Kidney glomerular epithelial cell (primary cell): ENCODE measurements around the gene PHF3.

Experiments used
- DNase-seq: peaks from one replicate; lab custom pipeline; 2025; lab: John Stamatoyannopoulos, UW

Gene PHF3

GRCh38 chr6:63643862-63644261, 8.3 kb downstream of the PHF3 start:
- no peak for DNase-seq

GRCh38 chr6:63644668-63645326, 9.2 kb downstream of the PHF3 start:
- DNase-seq = peak; percentile 45

GRCh38 chr6:63649269-63649668, 13.7 kb downstream of the PHF3 start:
- no peak for DNase-seq

GRCh38 chr6:63649847-63650265, 14.3 kb downstream of the PHF3 start:
- no peak for DNase-seq

- DNase-seq = no peak
Measured at GRCh38 chr6:63652980-63653379, 17.4 kb downstream of the PHF3 start.

GRCh38 chr6:63660757-63661156, 25.2 kb downstream of the PHF3 start:
- no peak for DNase-seq

GRCh38 chr6:63661769-63662168, 26.2 kb downstream of the PHF3 start:
- no peak for DNase-seq

- peak; percentile 42 for DNase-seq
Measured at GRCh38 chr6:63663147-63663955, 27.7 kb downstream of the PHF3 start.

- no peak for DNase-seq
Measured at GRCh38 chr6:63663956-63664281, 28.3 kb downstream of the PHF3 start.

- no peak for DNase-seq
Measured at GRCh38 chr6:63671098-63671754, 35.6 kb downstream of the PHF3 start.

GRCh38 chr6:63672582-63673129, 37.1 kb downstream of the PHF3 start:
- DNase-seq = no peak

GRCh38 chr6:63673692-63674091, 38.1 kb downstream of the PHF3 start:
- no peak for DNase-seq

GRCh38 chr6:63674635-63675034, 39.0 kb downstream of the PHF3 start:
- no peak for DNase-seq

- DNase-seq = no peak
Measured at GRCh38 chr6:63675138-63675537, 39.5 kb downstream of the PHF3 start.

GRCh38 chr6:63676412-63677114, 41.0 kb downstream of the PHF3 start:
- no peak for DNase-seq

- DNase-seq = no peak
Measured at GRCh38 chr6:63677282-63677681, 41.7 kb downstream of the PHF3 start.

- no peak for DNase-seq
Measured at GRCh38 chr6:63683071-63683603, 47.5 kb downstream of the PHF3 start.

- DNase-seq = no peak
Measured at GRCh38 chr6:63685446-63686379, 50.1 kb downstream of the PHF3 start.

GRCh38 chr6:63689421-63689820, 53.8 kb downstream of the PHF3 start:
- DNase-seq = no peak

GRCh38 chr6:63690221-63690620, 54.6 kb downstream of the PHF3 start:
- DNase-seq = no peak

- DNase-seq = no peak
Measured at GRCh38 chr6:63705707-63706106, 70.1 kb downstream of the PHF3 start.
